HG03432 (cell line): ENCODE data around the gene DDX21.
"Not testable (repeated sequence)": the region's sequence is repeated elsewhere in the genome, so short reads cannot be mapped to it uniquely, and the experiment has no call there.

Experiments used
- ATAC-seq: cut with Tn5 transposase; IDR thresholded peaks from one replicate; pipeline ENCODE4 v1.9.1; 2021; ENCODE audit warnings: mild to moderate bottlenecking, moderate library complexity; ENCODE audit not compliant: unreplicated experiment

The DDX21 gene

GRCh38 chr10:68987611-68988010, 31.6 kb downstream of the DDX21 start:
- no peak for ATAC-seq

GRCh38 chr10:68988530-68989316, 32.8 kb downstream of the DDX21 start, which contains the start of gene KIFBP:
Gene KIFBP, plus strand, starts transcription at chr10:68988803. Its CDS starts 30 bp downstream, at chr10:68988833.
- ATAC-seq: peak; percentile 84

GRCh38 chr10:68989317-68989990, 33.5 kb downstream of the DDX21 start:
- ATAC-seq: no peak

GRCh38 chr10:68992636-68993440, 36.9 kb downstream of the DDX21 start:
- no peak for ATAC-seq

- peak; percentile 45 for ATAC-seq
These were observed 41.2 kb downstream of the DDX21 start for GRCh38 chr10:68997211-68997610.

GRCh38 chr10:69004821-69005220, 48.9 kb downstream of the DDX21 start:
- no peak for ATAC-seq

- no peak for ATAC-seq
These were observed 49.9 kb downstream of the DDX21 start for GRCh38 chr10:69005704-69006485.

- no peak for ATAC-seq
These were observed 51.3 kb downstream of the DDX21 start for GRCh38 chr10:69007260-69007659.

GRCh38 chr10:69009360-69009759, 53.4 kb downstream of the DDX21 start:
- ATAC-seq: no peak

GRCh38 chr10:69010151-69010640, 54.2 kb downstream of the DDX21 start:
- no peak for ATAC-seq

GRCh38 chr10:69012778-69013177, 56.8 kb downstream of the DDX21 start:
- not testable (repeated sequence) for ATAC-seq

GRCh38 chr10:69014171-69014570, 58.2 kb downstream of the DDX21 start:
- no peak for ATAC-seq

GRCh38 chr10:69018613-69019012, 62.6 kb downstream of the DDX21 start:
- ATAC-seq: no peak

- ATAC-seq: no peak
These were observed 66.6 kb downstream of the DDX21 start for GRCh38 chr10:69022611-69023010.

- ATAC-seq: no peak
These were observed 69.5 kb downstream of the DDX21 start for GRCh38 chr10:69025370-69025896.

GRCh38 chr10:69033256-69033655, 77.3 kb downstream of the DDX21 start:
- ATAC-seq: no peak
